Stimulated activated CD4-positive, alpha-beta T cell treated with anti-CD3 and anti-CD28 coated beads, Interleukin-12 subunit alpha, Interleukin-12 subunit beta, amount 100 ng/mL, for 24 hours (primary cell): Measurements from ENCODE around the gene FAM117B.
"Not testable (repeated sequence)": the region's sequence is repeated elsewhere in the genome, so short reads cannot be mapped to it uniquely, and the experiment has no call there.

Source experiments
- DNase-seq, 2 experiments: peaks; one replicate each; pipeline ENCODE4 v3.0.0-alpha.2; 2020; ENCODE audit warnings: low read depth in 2 of 2

The FAM117B gene

DNA sequence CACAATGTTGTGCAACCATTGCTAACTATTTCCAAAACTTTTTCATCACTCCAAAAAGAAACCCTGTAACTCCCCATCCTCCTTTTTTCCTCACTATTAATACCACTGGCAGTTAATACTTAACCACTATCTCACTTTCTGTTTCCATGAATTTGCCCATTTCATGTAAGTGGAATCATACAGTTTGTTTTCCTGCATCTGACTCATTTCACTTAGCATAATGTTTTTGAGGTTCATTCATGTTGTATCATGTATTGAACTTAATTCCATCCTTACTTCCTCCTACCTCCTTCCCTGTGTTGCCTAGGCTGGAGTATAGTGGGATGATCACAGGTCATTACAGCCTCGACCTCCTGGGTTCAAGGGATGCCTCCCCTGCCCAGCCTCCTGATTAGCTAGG, 68.3 kb downstream of the FAM117B start:
- DNase-seq: no peak

DNA sequence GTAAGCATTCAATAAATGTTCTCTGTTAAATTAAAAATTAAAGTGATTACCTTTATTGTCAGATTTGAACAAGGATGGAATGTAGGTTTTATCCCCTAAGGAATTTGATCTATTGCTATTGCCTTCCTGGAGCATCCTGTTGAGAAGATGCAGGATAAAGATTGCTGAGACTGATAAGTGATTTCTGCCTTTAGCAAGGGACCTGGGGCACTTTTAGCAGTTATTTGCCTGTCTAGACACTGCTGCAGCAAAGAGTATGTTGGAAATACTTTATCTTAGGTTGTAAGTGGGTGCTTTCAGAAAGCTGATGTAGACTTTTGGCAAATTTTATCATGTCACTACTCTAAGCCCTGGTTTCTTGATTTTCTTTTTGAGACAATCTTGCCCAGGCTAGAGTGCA, 69.5 kb downstream of the FAM117B start:
- DNase-seq: no peak

DNA sequence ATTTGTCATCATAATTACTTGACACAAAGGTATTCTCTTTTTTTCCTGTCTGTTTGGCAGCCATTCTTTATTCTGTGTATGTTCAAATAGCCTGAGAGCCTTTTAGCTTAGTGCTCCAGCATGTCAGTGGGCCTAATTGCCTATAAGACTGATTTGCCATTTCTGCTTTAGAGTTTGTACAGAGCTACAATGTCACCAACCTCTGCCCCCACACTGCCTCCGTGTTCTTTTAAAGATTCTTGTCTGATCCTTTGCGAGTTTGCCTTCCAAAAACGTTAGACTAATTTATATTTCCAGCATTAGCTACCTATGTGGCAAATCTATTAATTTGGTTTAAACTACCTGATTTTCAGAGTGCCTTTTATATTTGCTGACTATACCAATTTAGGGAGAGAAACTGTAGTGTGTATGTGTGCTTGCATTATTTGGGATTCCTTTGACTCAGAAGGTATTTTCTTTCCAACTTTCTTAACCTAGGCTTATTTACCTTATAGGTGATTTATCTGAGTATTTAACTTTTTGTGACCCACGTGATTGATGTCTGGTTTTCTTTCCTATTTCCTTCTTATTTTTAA, 70.8 kb downstream of the FAM117B start:
- DNase-seq: no peak

DNA sequence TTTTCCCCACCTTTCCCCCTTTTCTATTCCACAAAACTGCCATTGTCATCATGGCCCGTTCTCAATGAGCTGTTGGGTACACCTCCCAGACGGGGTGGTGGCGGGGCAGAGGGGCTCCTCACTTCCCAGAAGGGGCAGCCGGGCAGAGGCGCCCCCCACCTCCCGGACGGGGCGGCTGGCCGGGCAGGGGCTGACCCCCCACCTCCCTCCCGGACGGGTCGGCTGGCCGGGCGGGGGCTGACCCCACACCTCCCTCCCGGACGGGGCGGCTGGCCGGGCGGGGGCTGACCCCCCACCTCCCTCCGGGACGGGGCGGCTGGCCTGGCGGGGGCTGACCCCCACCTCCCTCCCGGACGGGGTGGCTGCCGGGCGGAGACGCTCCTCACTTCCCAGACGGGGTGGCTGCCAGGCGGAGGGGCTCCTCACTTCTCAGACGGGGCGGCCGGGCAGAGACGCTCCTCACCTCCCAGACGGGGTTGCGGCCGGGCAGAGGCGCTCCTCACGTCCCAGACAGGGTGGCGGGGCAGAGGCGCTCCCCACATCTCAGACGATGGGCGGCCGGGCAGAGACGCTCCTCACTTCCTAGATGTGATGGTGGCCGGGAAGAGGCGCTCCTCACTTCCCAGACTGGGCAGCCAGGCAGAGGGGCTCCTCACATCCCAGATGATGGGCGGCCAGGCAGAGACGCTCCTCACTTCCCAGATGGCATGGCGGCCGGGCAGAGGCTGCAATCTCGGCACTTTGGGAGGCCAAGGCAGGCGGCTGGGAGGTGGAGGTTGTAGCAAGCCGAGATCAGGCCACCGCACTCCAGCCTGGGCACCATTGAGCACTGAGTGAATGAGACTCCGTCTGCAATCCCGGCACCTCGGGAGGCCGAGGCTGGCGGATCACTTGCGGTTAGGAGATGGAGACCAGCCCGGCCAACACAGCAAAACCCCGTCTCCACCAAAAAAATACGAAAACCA, 80.5 kb downstream of the FAM117B start:
- not testable (repeated sequence) for DNase-seq

DNA sequence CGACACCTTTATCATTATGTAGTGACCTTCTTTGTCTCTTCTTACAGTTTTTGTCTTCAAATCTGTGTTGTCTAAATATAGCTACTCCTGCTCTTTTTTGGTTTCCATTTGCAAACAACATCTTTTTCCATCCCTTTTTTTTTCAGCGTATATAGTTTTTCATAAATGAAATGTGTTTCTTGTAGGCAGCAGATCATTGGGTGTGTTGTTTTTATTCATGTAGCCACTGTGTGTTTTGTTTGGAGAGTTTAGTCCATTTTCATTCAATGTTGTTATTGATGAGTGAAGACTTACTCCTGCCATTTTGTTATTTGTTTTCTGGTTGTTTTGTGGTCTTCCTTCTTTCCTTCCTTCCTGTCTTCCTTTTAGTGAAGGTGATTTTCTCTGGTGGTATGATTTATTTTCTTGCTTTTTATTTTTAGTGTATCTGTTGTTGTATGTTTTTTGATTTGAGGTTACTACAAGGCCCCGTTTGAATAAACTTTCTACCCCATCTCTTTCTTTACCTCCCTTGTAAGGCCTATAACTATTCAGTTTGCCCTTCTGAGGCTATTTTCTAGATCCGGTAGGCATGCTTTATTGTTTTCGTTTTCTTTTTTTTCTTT, 81.4 kb downstream of the FAM117B start:
- DNase-seq: no peak

DNA sequence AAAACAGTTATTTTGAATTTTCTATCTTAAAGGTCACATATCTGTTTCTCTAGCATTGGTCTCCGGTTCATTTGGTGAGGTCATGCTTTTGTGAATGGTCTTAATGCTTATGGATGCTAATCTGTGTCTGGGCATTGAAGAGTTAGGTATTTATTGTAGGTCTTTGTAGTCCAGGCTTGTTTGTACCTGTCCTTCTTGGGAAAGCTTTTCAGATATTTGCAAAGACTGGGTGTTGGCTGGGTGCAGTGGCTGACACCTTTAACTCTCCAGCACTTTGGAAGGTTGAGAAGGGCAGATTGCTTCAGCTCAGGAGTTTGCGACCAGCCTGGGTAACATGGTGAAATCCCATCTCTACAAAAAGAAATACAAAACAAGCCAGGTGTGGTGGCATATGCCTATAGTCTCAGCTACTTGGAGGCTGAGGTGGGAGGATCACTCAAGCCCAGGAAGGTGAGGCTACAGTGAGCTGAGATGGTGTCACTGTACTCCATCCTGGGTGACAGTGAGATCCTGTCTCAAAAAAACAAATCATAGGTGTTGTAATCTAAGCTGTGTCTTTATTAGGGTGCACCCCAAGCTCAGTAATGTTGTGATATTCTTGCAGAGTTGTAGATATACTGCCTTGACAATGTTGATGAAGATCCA, 82.3 kb downstream of the FAM117B start:
- DNase-seq: no peak

DNA sequence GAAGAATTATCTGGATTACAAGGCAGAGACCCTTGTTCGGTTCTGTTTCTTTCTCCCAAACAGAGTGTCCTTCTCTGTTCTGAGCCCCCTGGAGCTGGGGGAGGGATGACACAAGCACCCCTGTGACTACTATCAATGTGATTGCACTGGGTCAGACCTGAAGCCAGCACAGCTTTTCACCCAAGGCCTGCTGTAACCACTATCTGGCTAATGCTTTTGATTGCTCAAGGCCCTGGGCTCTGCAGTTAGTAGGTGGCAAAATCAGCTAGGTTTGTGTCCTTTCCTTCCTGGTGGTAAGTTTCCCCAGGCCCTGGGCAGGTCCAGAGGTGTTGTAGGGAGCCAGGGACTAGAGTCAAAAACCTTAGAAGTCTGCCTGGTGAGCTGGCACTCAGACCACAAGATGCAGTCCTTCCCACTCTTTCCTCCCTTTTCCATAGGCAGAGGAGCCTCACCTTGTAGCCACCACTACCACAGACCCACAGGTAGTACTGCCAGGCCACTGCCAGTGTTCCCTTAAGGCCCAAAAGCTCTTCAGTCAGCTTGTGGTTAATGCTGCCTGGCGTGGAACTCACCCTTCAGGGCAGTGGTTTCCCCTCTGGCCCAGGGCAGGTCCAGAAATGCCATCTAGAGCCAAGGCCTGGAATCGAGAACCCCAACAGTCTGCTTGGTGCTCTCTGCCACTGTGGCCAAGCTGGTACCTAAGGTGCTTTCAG, 83.0 kb downstream of the FAM117B start:
- DNase-seq: no peak

DNA sequence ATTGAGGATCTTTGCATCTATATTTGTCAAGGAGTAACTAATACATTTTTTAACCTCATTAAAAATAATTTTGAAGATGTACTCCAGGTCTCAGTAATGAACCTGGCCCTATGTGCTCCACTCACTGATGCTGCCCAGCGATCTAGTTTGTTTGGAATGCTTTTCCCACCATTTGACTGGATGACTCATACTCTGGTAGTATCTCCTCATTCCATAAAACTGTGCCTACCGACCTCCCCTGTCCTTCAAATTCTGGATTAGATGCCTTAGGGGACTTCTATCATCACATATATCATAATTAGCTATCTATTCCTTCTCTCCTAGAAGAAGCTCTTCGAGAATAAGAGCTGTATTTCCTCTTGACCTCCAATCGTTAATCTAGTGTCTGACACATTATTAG, 83.8 kb downstream of the FAM117B start:
- no peak for DNase-seq

DNA sequence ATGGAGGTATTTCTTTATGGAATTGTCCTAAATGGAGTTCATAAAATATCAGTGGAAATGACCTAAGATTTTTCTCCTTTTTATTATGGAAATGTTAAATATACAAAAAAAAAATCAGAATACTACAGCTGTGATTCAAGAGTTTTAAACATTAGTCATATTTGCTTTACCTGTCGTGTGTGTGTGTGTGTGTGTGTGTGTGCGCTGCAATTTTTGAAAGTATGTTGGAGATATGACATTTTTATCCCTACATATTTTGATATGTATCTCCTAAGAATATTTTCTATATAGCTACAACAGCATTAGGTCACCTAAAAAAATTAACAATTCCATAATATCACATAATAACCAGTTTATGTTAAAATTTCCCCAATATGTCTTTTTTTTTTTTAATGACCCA, 85.5 kb downstream of the FAM117B start:
- DNase-seq: no peak

DNA sequence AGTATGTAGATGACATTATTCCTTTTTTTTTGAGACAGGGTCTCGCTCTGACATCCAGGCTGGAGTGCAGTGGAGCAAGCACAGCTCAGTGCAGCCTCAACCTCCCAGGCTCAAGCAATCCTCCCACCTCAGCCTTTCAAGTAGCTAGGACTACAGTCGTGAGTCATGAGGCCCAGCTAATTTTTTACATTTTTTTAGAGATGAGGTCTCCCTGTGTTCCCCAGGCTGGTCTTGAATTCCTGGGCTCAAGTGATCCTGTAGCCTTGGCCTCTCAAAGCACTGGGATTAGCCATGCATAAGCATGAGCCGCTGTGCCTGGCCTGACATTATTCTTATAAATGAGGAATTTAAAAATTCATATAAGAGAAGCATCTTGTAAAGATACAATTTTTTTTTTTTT, 86.9 kb downstream of the FAM117B start:
- DNase-seq: no peak

DNA sequence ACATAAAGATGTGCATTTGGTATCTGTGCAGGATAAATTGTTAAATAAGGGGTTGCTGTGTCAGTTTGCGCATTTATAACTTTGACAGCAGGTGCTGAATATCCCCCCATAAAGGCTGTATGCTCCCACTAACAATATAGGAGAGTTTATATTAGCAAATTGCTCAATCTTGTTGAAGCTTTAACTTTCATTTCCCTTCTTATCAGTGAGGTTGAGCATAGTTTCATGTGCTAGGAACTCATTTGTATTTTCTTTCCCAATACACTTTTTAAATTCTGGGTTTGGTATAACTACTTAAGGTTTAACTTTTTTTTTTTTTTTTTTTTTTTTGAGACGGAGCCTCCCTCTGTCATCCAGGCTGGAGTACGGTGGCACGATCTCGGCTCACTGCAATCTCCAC, 89.0 kb downstream of the FAM117B start:
- DNase-seq: no peak

DNA sequence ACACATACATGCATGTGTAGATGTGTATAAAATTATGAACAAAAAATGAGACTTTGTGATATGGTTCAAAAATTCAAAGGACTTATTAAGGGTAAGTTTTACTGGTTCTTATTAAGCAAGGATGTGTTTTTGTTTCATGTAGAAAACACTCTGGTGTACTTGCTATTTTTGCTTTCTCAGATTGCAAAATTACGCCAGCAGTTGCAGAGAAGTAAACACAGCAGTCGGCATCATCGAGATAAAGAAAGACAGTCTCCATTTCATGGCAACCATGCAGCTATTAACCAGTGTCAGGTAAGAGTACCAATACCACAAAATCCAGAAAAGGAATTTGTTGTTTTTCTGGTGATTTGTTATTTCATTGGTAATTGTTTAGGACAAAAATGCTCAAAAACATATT, 91.3 kb downstream of the FAM117B start:
- DNase-seq: no peak

DNA sequence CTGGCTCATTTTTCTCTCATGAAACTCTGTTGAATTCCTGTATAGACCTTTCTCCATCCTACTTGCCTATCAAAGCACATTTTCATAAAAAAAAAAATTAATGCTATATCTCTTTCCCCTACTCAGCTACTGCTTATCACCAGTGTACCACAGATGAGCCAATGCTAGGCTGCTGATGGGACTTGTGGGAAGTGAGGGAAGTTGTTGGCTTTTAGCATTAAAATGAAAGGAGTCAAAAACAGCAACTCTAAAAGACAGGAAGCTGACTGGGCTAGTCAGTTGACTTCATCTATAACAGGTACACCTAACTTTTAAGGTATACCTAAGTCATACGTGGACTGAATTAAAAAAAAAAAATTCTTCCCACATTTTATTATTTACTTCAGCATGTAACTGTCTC, 102.1 kb downstream of the FAM117B start:
- no peak for DNase-seq

DNA sequence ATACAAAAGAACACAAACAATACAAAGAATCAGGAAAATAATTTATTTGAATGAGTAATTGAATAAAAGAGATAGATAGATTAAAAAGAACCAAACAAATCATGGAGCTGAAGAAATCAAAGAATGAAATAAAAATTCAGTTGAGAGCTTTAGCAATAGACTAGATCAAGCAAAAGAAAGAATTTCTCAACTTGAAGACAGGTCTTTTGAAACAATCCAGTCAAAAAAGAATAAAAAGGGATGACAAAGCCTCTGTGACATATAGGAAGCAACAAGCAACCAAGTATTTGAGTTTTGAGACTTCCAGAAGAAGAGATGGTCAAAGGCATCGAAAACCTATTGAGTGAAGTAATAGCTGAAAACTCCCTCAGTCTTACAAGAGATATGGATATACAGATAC, 108.8 kb downstream of the FAM117B start:
- no peak for DNase-seq

DNA sequence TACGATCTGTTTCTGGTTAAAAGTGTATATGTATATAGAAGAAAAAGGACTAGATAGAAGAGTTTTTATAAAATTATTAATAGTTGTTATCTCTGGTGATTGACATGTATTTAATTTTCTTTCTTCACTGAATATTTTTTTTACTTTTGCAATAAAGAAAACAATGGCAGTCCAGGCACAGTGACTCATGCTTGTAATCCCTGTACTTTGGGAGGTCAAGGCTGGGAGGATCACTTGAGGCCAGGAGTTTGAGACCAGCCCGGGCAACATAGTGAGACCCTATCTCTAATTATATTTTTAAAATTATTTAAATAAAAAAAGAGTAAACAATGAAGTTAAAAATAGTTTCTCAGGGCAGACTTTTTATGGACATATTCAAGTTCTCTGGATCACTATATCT, 114.7 kb downstream of the FAM117B start:
- no peak for DNase-seq

DNA sequence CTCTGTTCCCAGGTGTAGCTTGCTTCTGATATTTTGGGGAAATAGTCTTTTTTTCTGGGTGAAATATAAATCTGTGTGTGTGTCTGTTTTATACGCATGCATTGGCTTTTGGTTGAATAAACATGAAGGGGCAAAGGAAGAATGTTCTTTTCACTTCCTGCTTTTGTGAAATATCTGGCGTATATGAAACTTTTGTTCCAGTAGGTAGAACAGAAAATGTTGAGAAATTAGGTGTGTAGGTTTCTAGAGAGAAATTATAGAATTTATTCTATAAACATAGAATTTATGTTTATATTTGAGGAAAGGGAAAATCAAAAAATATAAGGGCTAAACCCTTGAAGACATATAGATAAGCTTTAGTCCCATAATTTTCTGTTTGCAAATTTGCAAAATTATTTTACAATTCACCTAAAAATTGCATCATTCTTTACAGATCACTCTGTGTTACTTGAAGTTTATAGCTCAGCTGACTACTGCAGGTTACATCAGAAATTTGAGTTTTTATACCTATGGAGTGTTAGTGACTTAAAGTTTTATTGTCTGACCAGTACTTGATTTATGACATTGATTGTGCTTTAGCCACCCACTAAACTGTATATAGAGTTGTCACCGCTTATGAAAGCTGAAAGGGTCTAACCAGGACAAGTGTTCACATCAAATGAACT, 116.1 kb downstream of the FAM117B start:
- no peak for DNase-seq

DNA sequence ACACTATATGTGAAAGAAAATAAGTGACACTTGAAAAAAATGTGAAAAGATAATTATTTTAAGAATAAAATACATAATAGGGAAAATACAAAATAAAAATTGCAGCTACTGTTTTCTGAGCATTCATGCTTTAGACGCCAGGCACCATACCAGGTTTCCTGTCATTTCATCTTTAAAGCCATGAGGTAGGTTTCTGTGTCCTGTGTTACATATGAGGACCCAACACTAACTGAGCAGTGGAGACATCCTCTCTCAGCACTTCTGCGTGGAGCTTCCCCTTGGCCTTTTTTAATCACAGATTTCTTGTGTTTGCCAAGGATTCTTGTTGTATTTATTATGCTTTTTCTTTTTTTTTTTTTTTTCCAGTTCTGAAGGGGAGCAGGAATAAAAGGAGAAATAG, 117.3 kb downstream of the FAM117B start:
- DNase-seq: no peak

DNA sequence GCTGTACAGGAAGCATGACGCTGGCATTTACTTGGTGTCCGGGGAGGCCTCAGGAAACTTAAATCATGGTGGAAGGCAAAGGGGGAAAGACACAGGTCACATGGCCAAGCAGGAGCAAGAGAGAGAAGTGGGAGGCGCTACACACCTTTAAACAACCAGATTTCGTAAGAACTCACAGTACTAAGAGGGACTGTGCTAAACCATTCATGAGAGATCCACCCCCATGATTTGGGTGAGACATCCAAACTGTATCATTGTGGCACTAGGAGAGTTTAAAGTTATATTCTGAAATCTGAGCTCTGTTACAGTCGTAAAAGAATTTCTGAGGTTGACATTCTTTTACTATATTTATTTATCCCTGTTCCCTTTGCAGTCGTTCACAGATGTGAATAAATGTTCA, 120.2 kb downstream of the FAM117B start:
- no peak for DNase-seq

DNA sequence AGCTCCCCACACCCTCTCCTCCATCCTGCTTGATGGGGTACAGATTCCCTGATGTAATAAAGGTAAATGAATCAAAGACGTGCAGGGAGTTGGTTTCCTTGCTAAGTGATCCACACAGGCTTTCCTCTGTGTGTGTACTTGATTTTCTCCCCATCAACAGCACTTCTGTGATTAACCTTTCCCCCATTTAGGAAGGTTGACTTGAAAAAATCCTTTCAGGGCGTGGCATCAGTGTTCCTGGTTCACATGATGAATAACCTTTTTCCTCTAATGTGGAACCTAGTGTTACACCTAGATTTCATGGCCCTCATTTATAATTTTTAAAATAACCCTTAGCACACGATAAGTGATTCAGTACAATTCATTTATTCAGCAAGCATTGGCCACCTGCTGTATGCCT, 121.8 kb downstream of the FAM117B start:
- DNase-seq: no peak

DNA sequence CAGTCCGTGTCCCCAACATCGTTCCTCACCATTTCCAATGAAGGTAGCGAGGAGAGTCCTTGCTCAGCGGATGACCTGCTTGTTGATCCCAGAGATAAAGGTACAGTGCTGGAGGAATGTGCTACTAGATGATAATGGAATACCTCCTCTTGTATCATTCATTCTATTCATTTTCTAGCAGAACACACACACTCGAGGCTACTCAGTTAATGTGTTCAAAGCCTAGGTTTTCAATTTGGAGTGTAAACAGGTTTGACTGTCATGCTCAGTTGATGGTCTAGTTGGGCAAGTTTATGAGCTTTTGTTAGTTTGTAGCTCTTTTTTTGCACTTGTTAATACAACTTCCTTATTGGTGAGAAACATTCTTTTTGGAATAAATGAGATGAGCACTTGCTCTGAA, 122.6 kb downstream of the FAM117B start:
- no peak for DNase-seq

DNA sequence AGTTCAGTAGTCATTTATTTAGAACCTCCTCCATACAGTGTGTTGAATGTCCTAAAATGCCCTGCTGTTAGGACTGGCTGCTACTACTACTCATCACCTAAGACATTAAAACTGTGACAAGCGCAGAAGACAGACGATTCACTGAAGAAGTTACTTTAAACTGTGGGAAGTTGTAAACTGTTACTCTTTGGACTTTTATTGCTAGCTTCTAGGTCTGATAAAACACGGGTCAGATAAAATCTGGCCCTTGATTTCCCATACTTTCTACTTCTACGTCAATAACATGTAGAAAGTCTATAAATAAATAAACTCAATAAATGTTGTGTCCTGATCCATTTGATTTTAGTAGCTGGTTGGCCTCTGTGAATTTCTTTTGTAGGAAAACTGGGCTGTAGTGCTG, 123.4 kb downstream of the FAM117B start:
- no peak for DNase-seq
